Cerebellar nuclear complex (tissue), 1 donor: Measurements from ENCODE around the gene AGBL4.

Experiments used
- DNase-seq, 2 experiments: peaks; one replicate each; lab custom pipeline; 2025; lab: John Stamatoyannopoulos, UW

The AGBL4 gene

DNA sequence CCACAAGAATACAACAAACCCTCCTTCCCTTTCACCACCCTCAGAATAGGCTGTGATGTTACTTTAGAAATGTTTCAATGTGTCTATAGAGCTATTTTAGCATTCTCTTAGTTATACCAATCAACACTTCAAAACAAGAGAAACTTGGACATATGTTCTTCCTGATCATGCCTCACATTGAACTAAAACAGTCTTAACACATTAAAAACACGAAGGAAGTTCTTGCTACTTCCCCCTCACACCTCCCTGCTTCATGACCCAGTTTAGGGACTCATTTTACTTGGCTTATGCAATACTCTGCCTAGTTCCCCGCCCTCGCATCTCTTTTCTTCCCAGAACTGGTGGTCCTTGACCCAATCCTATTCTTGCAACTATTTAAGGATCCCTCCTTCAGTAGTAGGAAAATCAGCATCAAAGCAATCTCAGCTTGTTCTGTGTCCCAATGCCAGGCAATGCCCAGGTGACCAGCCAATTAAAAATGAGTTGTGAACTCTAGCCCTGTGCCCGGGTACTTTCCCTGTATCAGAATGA, 838.2 kb downstream of the AGBL4 start:
- no peak for DNase-seq

DNA sequence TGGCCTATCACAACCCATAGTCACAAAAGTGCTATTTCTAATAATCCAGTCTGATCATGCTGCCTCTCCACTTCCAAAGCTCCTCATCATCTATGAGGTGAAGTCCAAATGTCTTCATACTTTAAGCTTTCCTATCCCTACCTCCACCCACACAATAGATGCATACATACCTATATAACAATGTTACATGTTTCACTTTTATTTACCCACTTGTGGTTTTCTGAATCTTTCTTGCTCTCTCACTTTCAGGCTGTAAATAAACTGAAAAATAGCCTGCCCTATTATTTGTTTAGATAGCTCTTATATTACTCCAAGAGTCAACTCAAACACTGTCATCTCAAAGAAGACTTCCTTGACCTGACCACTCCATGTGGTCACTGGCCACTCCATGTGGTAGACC, 840.3 kb downstream of the AGBL4 start:
- DNase-seq: no peak

- DNase-seq: no peak
Measured at GRCh38 chr1:49181033-49181432, 842.7 kb downstream of the AGBL4 start.

DNA sequence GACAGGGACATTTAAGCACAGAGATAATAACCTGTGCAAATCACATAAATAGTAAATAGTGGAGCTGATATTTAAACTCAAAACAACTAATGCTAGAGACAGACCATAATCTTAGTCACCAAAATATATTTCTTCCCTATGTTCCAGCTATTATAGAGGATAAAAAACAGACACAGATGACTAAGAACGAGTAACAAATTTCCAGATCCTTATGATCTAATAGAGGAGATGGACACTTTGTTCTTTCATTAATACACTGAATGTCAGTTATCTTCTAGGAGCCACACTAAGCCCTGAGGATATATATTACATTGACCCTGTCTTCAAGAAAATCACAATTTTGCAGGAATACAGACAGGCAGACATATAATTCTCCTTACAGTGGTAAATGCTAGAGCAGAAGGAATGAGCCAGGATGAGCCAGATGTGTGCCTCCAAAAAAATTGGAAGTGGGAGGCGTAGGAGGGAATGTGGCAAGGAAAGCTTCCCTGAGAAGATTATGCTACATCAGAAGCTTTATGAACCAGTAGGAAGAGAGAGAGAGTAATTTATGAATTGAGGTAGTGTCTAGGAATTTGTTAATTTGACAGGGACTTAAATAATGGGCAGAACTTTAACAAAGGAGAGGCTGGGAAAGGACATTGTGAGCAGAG, 851.7 kb downstream of the AGBL4 start:
- DNase-seq: no peak

- no peak for DNase-seq
Measured at GRCh38 chr1:49166031-49166430, 857.7 kb downstream of the AGBL4 start.

GRCh38 chr1:49163031-49163430, 860.7 kb downstream of the AGBL4 start:
- DNase-seq: no peak

DNA sequence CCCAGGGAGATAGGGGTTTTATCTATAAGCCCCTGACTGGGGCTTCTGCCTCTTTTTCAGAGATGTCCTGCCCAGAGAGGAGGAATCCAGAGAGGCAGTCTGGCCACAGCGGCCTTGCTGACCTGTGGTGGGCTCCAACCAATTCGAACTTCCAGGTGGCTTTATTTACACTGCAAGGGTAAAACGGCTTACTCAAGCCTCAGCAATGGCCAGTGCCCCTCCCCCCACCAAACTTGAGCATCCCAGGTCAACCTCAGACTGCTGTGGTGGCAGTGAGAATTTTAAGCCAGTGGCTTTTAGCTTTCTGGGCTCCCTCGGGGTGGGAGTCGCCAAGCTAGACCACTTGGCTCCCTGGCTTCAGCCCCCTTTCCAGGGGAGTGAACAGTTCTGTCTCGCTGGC, 863.1 kb downstream of the AGBL4 start:
- DNase-seq: no peak

GRCh38 chr1:49136738-49137251, 887.0 kb downstream of the AGBL4 start:
- no peak for DNase-seq

DNA sequence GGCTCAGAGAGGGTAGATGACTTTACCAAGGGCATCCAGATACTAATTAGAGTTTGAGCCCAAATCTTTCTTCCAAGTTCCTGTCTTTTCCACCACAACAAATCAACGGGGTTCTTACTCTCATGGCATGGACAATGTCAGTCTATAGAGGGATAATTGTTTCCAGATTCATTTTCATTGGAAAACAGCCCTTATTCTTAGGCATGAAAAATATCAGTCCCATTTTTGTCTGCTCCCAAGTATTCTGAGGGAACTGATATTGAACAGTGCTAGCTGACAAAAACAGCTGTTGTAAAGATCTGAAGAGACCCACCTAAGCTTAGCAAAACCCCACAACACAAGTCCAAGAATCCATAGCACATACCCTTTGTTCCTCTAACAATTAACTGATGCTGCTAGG, 898.0 kb downstream of the AGBL4 start:
- DNase-seq: no peak

- no peak for DNase-seq
Measured at GRCh38 chr1:49111931-49112330, 911.8 kb downstream of the AGBL4 start.

- DNase-seq: no peak
Measured at GRCh38 chr1:49106445-49106844, 917.3 kb downstream of the AGBL4 start.

DNA sequence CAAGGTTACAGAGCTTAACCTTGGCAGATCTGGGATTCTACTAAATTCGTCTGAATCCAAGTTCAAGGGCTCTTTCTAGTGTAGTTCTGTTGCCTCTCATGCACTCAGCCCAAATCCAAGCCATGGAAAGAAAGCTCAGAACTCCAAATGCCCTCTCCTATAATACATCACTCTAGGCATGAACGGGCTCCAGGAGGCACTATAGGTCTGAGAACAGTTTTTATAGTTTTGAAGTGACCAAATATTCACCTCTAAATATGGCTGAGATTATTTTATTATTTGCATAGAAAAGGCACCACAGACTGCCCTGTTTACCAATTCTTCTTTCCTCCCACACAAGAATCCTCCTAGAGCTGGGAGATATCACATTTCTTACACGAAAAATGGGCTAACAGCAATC, 919.2 kb downstream of the AGBL4 start:
- DNase-seq: no peak

DNA sequence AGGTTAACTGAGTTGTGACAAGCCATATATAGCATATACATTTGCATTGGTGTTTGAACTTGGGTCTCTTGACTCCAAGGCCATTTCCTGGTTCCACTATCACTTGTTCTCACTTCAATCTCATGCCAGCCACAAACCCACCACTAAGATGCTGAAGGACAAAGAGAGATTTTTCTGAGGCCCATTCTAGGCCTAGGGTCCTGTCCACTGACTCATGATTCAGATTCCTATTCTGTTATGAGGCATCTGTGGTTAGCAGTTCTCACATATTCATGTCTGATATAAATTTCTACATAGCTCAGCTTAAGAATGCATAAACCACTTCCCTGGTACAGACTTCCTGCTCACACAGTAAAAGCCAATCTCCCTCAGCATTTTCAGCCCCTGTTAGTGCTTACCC, 921.0 kb downstream of the AGBL4 start:
- DNase-seq: no peak

GRCh38 chr1:49098866-49099265, 924.9 kb downstream of the AGBL4 start:
- DNase-seq: no peak

GRCh38 chr1:49086327-49086726, 937.4 kb downstream of the AGBL4 start:
- DNase-seq: no peak

DNA sequence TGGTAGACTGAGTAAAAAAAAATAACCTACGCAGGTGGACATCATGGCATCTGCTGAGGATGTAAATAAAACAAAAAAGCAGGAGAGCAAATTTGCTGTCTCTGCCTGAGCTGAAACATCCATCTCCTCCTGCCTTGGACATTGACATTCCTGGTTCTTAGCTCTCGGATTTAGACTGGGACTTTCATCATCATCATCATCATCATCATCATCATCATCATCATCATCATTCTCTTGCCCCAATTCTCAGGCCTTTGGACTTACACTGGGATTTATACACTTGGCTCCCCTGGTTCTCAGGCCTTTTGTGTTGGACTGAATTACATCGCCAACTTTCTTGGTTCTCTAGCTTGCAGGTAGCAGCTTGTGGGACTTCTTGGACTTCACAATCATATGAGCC, 938.7 kb downstream of the AGBL4 start:
- no peak for DNase-seq

GRCh38 chr1:49060766-49061165, 963.0 kb downstream of the AGBL4 start:
- DNase-seq: no peak

DNA sequence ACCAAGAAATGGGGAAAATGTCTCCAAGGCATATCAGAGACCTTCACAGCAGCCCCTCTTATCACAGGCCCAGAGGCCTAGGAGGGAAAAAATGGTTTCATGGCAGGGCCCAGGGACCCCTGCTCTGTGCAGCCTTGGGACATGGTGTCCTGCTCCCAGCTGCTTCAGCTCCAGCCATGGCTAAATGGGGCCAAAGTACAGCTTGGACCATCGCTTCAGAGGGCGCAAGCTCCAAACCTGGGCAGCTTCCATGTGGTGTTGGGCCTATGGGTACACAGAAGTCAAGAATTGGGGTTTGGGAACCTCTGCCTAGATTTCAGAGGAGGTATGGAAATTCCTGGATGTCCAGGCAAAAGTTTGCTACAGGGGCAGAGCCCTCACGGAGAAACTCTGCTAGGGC, 964.7 kb downstream of the AGBL4 start:
- DNase-seq: no peak

GRCh38 chr1:49052102-49052501, 971.7 kb downstream of the AGBL4 start:
- no peak for DNase-seq

DNA sequence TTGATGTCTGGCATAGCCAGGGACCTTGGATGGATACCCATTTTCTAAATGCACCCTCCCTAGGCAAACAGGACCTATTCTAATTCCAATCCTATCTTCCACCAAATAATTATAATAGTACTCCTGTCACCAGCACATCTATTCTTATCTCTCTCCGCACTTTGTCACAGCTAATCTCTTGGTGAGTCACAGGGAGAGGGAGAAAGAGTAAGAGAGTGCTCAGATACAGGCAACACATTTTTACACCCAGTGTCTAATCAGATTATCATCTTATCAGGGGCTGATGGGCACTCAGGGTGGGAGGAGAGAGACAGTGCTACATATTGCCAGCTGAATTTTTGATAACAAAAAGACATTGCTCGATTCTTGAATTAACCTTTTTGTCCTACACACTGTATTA, 972.1 kb downstream of the AGBL4 start:
- DNase-seq: no peak

DNA sequence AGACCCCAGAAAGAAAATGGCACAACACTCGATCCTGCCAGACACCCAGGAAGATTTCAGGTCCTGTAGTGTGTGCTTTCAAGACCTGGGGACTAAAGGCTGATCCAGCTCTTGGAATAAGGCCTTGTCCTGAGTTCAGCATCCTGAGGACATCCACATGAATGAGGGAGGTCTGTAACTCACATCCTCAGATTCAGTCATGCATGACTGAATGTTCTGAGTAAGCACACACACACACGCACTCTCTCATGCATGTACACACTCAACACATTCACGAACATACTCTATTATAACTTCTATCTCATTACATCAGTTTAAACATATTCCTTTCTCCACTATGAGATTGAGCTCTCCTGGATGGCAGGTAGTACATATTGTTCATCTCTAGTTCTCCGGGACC, 973.7 kb downstream of the AGBL4 start:
- DNase-seq: no peak

GRCh38 chr1:49048188-49048587, 975.6 kb downstream of the AGBL4 start:
- no peak for DNase-seq

DNA sequence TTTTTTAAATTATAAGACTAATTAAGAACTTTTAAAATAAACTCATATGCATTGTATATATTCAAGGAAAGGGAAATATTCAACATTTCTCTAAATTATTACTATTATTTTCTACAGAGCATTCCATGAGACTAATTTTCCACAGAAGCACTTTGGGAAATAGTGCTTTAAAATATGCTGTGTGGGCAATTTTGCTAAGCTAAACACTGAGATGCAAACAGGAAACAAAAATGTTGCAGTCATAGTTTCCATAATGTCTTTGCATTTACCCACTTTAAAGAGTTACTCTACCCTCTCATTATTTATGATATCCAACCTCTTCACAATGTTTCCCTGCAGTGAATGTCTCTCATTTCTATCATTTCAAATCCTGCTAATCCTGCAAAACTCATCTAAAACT, 977.4 kb downstream of the AGBL4 start:
- no peak for DNase-seq

GRCh38 chr1:49045371-49045770, 978.4 kb downstream of the AGBL4 start:
- no peak for DNase-seq
